A549 (cell line): ENCODE results near the gene DHRS4L2.

Source experiments
- POLR2AphosphoS2 ChIP-seq: conservative IDR thresholded peaks from 2 replicates; pipeline ENCODE4 v1.6.1; 2012; ENCODE audit warnings: low read length, improper control_type of control experiment, inconsistent platforms
- TF ChIP-seq, protein P1 (sequence below): fragments of >200 bp; sonication (Bioruptor Twin); formaldehyde crosslinking; IDR thresholded peaks from 3 replicates; pipeline ENCODE4 v1.5.1; 2016

DNA sequence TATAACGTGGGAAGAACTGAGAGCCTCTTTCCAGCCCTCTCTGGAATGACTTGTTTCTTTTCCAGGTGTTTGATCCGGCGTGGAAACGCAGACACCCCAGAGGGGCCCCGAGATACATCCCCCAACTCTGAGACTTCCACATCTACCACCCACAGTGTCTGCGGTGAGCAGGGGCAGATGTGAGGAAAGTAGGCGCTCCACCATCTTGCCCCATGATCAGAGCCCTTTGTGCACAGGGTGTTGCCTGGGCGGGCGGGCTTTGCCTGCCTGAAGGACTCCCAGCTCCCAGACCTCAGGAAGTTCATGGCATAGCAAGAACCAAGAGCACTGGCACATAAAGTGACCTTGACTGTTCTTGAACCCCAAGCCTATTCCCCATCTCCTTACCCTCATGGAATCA is 65.9 kb downstream of the DHRS4L2 start:
- TF ChIP-seq, protein P1, sequence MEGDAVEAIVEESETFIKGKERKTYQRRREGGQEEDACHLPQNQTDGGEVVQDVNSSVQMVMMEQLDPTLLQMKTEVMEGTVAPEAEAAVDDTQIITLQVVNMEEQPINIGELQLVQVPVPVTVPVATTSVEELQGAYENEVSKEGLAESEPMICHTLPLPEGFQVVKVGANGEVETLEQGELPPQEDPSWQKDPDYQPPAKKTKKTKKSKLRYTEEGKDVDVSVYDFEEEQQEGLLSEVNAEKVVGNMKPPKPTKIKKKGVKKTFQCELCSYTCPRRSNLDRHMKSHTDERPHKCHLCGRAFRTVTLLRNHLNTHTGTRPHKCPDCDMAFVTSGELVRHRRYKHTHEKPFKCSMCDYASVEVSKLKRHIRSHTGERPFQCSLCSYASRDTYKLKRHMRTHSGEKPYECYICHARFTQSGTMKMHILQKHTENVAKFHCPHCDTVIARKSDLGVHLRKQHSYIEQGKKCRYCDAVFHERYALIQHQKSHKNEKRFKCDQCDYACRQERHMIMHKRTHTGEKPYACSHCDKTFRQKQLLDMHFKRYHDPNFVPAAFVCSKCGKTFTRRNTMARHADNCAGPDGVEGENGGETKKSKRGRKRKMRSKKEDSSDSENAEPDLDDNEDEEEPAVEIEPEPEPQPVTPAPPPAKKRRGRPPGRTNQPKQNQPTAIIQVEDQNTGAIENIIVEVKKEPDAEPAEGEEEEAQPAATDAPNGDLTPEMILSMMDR, result no peak
- no peak for TF ChIP-seq POLR2AphosphoS2
